GM12878 (cell line): ENCODE measurements around the gene ADAMTS13.

Experiments used
- NFXL1 ChIP-seq: fragments of 450-650 bp; IDR thresholded peaks from 2 replicates; pipeline ENCODE4 v1.6.1; 2017; ENCODE audit warnings: antibody characterized with exemption, mild to moderate bottlenecking, borderline replicate concordance
- NRF1 ChIP-seq: conservative IDR thresholded peaks from 2 replicates; pipeline ENCODE4 v1.6.1; 2011; ENCODE audit warnings: mild to moderate bottlenecking, low read depth, low read length, improper control_type of control experiment
- PAX5 ChIP-seq: IDR thresholded peaks from 2 replicates; pipeline ENCODE4 v1.6.1; 2011; ENCODE audit warnings: low read depth, low read length, borderline replicate concordance
- POLR2A ChIP-seq: IDR thresholded peaks from 2 replicates; pipeline ENCODE4 v1.6.1; 2011; ENCODE audit warnings: low read depth, mild to moderate bottlenecking, low read length
- TF ChIP-seq, protein P1 (sequence below), 3 experiments: IDR thresholded peaks in 2 of 3; conservative IDR thresholded peaks in 1 of 3; 2 replicates each; pipeline ENCODE4 v1.5.1; 2011; ENCODE audit warnings: low read depth in 3 of 3, low read length in 3 of 3, mild to moderate bottlenecking in 3 of 3, control low read depth in 2 of 3, moderate library complexity in 2 of 3, inconsistent platforms in 1 of 3, mixed read lengths in 1 of 3; ENCODE audit not compliant: control insufficient read depth in 2 of 3, insufficient read depth in 1 of 3; ENCODE audit errors: extremely low read depth in 1 of 3

DNA sequence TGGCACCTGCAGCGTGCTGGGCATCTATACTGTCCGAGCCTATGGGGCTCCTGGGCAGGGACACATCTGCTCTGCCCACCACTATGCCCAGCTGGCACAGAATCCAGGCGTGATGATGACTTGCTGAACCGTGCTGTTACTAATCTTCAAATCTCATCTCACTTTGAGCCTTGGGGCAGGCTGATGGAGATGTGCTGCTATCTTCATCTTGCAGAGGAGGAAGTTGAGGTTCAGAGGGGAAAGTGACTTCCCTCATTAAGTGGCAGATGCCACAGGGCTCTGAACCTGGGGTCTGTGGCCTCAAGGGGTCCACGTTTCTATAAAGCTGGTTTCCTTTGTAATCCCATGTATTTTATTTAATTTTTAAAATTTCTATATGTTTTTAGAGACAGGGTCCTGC is 52.0 kb downstream of the ADAMTS13 start:
- TF ChIP-seq NRF1: no peak
- no peak for TF ChIP-seq POLR2A
- TF ChIP-seq NFXL1: no peak
- no peak for TF ChIP-seq PAX5
- TF ChIP-seq, protein P1, sequence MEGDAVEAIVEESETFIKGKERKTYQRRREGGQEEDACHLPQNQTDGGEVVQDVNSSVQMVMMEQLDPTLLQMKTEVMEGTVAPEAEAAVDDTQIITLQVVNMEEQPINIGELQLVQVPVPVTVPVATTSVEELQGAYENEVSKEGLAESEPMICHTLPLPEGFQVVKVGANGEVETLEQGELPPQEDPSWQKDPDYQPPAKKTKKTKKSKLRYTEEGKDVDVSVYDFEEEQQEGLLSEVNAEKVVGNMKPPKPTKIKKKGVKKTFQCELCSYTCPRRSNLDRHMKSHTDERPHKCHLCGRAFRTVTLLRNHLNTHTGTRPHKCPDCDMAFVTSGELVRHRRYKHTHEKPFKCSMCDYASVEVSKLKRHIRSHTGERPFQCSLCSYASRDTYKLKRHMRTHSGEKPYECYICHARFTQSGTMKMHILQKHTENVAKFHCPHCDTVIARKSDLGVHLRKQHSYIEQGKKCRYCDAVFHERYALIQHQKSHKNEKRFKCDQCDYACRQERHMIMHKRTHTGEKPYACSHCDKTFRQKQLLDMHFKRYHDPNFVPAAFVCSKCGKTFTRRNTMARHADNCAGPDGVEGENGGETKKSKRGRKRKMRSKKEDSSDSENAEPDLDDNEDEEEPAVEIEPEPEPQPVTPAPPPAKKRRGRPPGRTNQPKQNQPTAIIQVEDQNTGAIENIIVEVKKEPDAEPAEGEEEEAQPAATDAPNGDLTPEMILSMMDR (IDR thresholded peaks at IDR 0.05 in 2 of 3, conservative IDR thresholded peaks at IDR 0.05 in 1 of 3; ENCODE audit: control insufficient read depth in 2 of 3, extremely low read depth in 1 of 3, insufficient read depth in 1 of 3, low read depth in 3 of 3, low read length in 3 of 3): no peak
